Adrenal gland (tissue), 5 donors: ENCODE data around the gene CYTH3.

Experiments
- CTCF ChIP-seq, 6 experiments: fragments of 450-650 bp in 4 of 6; fragments of 200-600 bp in 2 of 6; sonication (generic) in 1 of 6; IDR thresholded peaks; 1 replicate in 5 of 6; 2 replicates in 1 of 6; pipeline versions ENCODE4 v1.5.1 to v1.8.0; 2016 to 2021; ENCODE audit warnings: antibody characterized with exemption in 6 of 6, mild to moderate bottlenecking in 2 of 6, moderate library complexity in 1 of 6
- POLR2A ChIP-seq, 2 donors: fragments of 450-650 bp; IDR thresholded peaks; one replicate each; pipeline ENCODE4 v1.6.1; 2017; ENCODE audit warnings: antibody characterized with exemption in 2 of 2, mild to moderate bottlenecking in 2 of 2, moderate library complexity in 1 of 2
- donor health status: DM: no; HTN: no; CAD: no.

GRCh38 chr7:6246251-6246917 lies 26.0 kb downstream of the CYTH3 start:
- TF ChIP-seq CTCF (IDR thresholded peaks at IDR 0.05) (no peak), POLR2A (IDR thresholded peaks at IDR 0.05) (no peak)
